Natural killer cell (primary cell): ENCODE results near the gene GTF2F1. TPM values are rescaled to one million over a fixed set of nuclear protein-coding genes. Genes with fewer than 3 reads are reported as not detected.
A peak's percentile ranks its signal among the peaks of the same experiment; 100 is the strongest.

ENCODE experiments used
- ATAC-seq, 3 donors: fragments of 150-1000 bp in 2 of 3; fragments of 200-7000 bp in 1 of 3; cut with Tn5 transposase; 1 replicate in 1 of 3; 2 replicates in 2 of 3; pipeline ENCODE4 v1.10.0; 2021; ENCODE audit warnings: mild to moderate bottlenecking in 2 of 3, moderate library complexity in 2 of 3
- DNase-seq, 2 donors: peaks; one replicate each; pipeline versions ENCODE4 v3.0.0 to v3.0.0-alpha.2; 2013 to 2021; ENCODE audit warnings: mixed read lengths in 1 of 2
- H3K27ac ChIP-seq: one replicate; pipeline ENCODE4 v1.5.1; 2013; ENCODE audit warnings: mild to moderate bottlenecking, low read length
- H3K27me3 ChIP-seq: one replicate; pipeline ENCODE4 v1.6.1; 2013; ENCODE audit warnings: low read length; ENCODE audit not compliant: control insufficient read depth, insufficient read depth
- H3K36me3 ChIP-seq: one replicate; pipeline ENCODE4 v1.6.1; 2013; ENCODE audit warnings: low read length; ENCODE audit not compliant: control insufficient read depth, insufficient read depth
- H3K4me1 ChIP-seq: one replicate; pipeline ENCODE4 v1.6.1; 2013; ENCODE audit warnings: low read length; ENCODE audit not compliant: control insufficient read depth, insufficient read depth
- H3K4me3 ChIP-seq: one replicate; pipeline ENCODE4 v1.5.1; 2013; ENCODE audit warnings: low read length
- H3K9me3 ChIP-seq: one replicate; pipeline ENCODE4 v1.6.1; 2013; ENCODE audit warnings: low read length; ENCODE audit not compliant: control insufficient read depth, insufficient read depth
- H3K27ac Mint-ChIP-seq, 2 donors: one replicate each; pipeline ENCODE4 v1.8.0; 2022; ENCODE audit warnings: mild to moderate bottlenecking in 2 of 2, mixed read lengths in 2 of 2, moderate library complexity in 1 of 2
- H3K27me3 Mint-ChIP-seq, 2 donors: one replicate each; pipeline ENCODE4 v1.8.0; 2022; ENCODE audit warnings: low read depth in 2 of 2, mixed read lengths in 2 of 2
- H3K36me3 Mint-ChIP-seq: one replicate; pipeline ENCODE4 v1.8.0; 2022; ENCODE audit warnings: mixed read lengths
- H3K4me1 Mint-ChIP-seq, 2 donors: one replicate each; pipeline ENCODE4 v1.8.0; 2022; ENCODE audit warnings: mixed read lengths in 2 of 2
- H3K4me3 Mint-ChIP-seq: one replicate; pipeline ENCODE4 v1.8.0; 2022; ENCODE audit warnings: mild to moderate bottlenecking, moderate library complexity, mixed read lengths
- H3K9me3 Mint-ChIP-seq, 2 donors: one replicate each; pipeline ENCODE4 v1.8.0; 2022; ENCODE audit warnings: mixed read lengths in 2 of 2
- WGBS: methylation state at CpG from one replicate; pipeline ENCODE4 v1.1.7; 2013; ENCODE audit warnings: missing lambda C conversion rate; ENCODE audit not compliant: insufficient coverage; 5-methylcytosine and 5-hydroxymethylcytosine counted together
- intact Hi-C: fragments of 100-400 bp; cut with micrococcal nuclease; formaldehyde crosslinking; loops from one replicate; pipeline ENCODE4 v1.14.2; 2022
- total RNA-seq, 4 donors: library from RNA; stranded (reverse); fragments of 120-200 nt in 1 of 4; gene quantifications; one replicate each; pipeline versions ENCODE4 v1.2.3 to v1.2.4, GENCODE V29; 2013 to 2022
- TF ChIP-seq, protein P1 (sequence below): fragments of 200-600 bp; IDR thresholded peaks from one replicate; pipeline ENCODE4 v1.8.0; 2022; ENCODE audit warnings: antibody characterized with exemption

GTF2F1 gene
- total RNA-seq, 3 donors from 2014 or later (not counting 1 experiment from before 2014, with no cell fraction given): 56.6 to 63.9 (median 63.9) TPM

DNA sequence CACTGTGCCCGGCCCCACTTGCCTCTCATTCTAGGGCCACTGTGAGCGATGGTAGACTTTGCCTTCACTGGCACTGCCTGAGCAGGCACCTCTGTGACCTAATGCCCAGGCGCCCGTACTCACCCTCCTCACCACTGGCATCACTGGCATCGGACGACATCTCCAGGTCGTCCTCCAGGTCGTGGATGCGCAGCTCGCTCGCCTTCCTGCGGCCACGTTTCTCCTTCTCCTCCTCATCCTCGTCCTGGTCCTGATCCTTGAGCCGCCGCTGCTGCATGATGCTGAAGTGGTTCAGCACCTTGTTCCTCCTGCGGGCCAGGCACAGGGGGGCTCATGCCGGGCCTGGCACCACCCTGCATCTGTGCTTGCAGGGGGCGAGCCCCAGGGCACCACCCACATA lies 9.8 kb downstream of the GTF2F1 start:
- intact Hi-C loops: no loop called here
- DNase-seq (no peak), ATAC-seq (no peak)
- no peaks in the 10 kb centered on the region for H3K27me3 ChIP-seq
- peaks cover 0 to 1% of the 10 kb centered on the region in 2 donors for H3K4me1 Mint-ChIP-seq
- WGBS: 97% methylated on average over 19 of the region's 19 CpGs
- no peaks in the 10 kb centered on the region for H3K27me3 Mint-ChIP-seq
- no peaks in the 10 kb centered on the region for H3K4me1 ChIP-seq
- no peak overlapping the region for H3K4me3 Mint-ChIP-seq
- H3K27ac ChIP-seq: no peak overlapping the region
- TF ChIP-seq, protein P1, sequence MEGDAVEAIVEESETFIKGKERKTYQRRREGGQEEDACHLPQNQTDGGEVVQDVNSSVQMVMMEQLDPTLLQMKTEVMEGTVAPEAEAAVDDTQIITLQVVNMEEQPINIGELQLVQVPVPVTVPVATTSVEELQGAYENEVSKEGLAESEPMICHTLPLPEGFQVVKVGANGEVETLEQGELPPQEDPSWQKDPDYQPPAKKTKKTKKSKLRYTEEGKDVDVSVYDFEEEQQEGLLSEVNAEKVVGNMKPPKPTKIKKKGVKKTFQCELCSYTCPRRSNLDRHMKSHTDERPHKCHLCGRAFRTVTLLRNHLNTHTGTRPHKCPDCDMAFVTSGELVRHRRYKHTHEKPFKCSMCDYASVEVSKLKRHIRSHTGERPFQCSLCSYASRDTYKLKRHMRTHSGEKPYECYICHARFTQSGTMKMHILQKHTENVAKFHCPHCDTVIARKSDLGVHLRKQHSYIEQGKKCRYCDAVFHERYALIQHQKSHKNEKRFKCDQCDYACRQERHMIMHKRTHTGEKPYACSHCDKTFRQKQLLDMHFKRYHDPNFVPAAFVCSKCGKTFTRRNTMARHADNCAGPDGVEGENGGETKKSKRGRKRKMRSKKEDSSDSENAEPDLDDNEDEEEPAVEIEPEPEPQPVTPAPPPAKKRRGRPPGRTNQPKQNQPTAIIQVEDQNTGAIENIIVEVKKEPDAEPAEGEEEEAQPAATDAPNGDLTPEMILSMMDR: no peak
- no peaks in the 10 kb centered on the region for H3K9me3 ChIP-seq
- no peak overlapping the region for H3K27ac Mint-ChIP-seq
- H3K9me3 Mint-ChIP-seq: no peaks in the 10 kb centered on the region
- peaks cover 57% of the 10 kb centered on the region for H3K36me3 ChIP-seq
- no peak overlapping the region for H3K4me3 ChIP-seq
- H3K36me3 Mint-ChIP-seq: no peaks in the 10 kb centered on the region

DNA sequence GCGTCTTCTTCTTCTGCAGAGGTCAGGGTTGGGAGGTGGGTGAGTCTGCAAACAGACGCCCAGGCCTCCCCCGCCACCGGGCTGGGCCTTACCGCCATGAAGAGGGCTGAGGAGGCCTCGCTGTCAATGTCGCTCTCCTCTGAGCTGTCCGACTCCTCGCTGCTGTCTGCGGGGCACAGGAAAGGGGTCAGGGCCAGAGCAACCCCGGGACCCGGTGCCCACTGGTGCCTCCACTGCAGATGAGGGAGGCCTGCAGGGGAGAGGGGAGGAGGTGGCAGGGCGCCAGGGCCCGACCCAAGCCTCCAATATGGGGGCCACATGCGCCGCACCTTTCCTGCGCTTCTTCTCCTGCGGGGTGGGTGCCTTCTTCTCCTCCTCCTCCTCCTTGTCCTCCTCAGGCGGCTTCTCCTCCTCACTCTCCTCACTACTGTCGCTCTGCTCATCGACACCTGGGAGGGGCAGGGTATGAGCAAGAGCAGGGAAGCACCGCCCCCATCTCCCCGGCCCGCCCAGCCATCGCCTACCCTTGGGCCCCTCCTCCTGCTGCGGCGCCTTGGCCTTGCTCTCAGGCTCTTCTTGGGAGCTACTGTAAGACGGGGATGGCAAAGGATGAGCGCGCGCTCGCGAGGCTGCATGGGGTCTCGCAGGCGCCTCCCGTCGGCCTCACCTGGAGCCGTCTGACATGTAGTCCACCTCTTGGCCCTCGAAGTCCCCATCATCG lies 11.8 kb downstream of the GTF2F1 start:
- intact Hi-C loops: no loop called here
- no peak for ATAC-seq
- WGBS: 97% methylated on average over 38 of the region's 40 CpGs
- Histone ChIP-seq H3K9me3 (no peaks in the 10 kb centered on the region), H3K36me3 (peaks cover 43% of the 10 kb centered on the region), H3K27ac (no peak overlapping the region), H3K4me3 (no peak overlapping the region), H3K27me3 (no peaks in the 10 kb centered on the region), H3K4me1 (no peaks in the 10 kb centered on the region)
- no peaks in the 10 kb centered on the region for H3K36me3 Mint-ChIP-seq
- H3K27me3 Mint-ChIP-seq: no peaks in the 10 kb centered on the region
- no peak for DNase-seq
- no peak overlapping the region for H3K4me3 Mint-ChIP-seq
- TF ChIP-seq, protein P1: no peak
- H3K4me1 Mint-ChIP-seq: no peaks in the 10 kb centered on the region
- H3K9me3 Mint-ChIP-seq: no peaks in the 10 kb centered on the region
- H3K27ac Mint-ChIP-seq: peak overlapping the region in 1 of 2 donors; percentile 18

DNA sequence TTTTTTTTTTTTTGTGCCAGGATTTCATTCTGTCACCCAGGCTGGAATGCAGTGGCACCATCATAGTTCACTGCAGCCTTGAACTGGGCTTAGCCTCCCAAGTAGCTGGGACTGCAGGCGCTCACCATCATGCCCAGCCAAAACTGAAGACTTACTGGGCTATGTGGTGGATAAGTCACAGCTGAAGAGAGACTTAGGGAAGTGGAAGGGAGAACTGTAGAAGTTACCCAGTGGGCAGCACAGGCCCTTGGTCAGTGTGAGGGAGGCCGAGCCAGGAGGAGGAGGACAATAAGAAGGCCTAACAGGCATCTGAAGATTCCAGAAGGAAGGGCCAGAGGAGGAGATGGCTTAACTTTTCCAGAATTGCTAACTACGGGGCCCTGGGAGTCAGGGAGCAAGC lies 13.2 kb downstream of the GTF2F1 start:
- no peaks in the 10 kb centered on the region for H3K9me3 ChIP-seq
- no peak overlapping the region for H3K27ac ChIP-seq
- Mint-ChIP-seq H3K4me1 (no peaks in the 10 kb centered on the region), H3K9me3 (no peaks in the 10 kb centered on the region), H3K36me3 (no peaks in the 10 kb centered on the region), H3K27ac (no peak overlapping the region), H3K4me3 (no peak overlapping the region), H3K27me3 (no peaks in the 10 kb centered on the region)
- no peaks in the 10 kb centered on the region for H3K27me3 ChIP-seq
- DNase-seq (no peak), ATAC-seq (no peak)
- WGBS: 100% methylated on average over 3 of the region's 3 CpGs
- TF ChIP-seq, protein P1: no peak
- H3K36me3 ChIP-seq: peaks cover 36% of the 10 kb centered on the region
- no peaks in the 10 kb centered on the region for H3K4me1 ChIP-seq
- intact Hi-C loops: no loop called here
- H3K4me3 ChIP-seq: no peak overlapping the region

DNA sequence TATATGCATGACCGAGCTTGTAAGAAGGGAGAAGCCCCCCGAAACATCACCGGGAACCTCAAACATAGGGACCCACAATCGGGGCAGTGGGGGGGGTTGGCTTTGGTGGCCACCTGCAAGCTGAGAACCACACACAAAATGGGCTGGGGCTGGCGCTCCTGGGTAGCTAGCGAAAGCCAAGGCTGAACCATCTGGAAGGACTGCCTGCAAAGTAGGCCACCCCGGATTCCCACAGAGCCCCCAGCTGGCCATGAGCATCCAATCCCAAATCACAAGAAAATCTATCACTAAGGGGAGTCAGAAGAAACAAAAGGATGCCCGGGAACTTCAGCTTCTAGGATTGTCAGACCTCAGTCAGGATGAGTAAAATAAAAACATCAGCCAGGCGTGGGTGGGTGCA lies 14.5 kb downstream of the GTF2F1 start:
- no peak for DNase-seq
- TF ChIP-seq, protein P1: no peak
- no peak overlapping the region for H3K4me3 Mint-ChIP-seq
- Histone ChIP-seq H3K9me3 (no peaks in the 10 kb centered on the region), H3K4me1 (peaks cover 7% of the 10 kb centered on the region), H3K27ac (no peak overlapping the region), H3K4me3 (no peak overlapping the region), H3K36me3 (peaks cover 36% of the 10 kb centered on the region), H3K27me3 (no peaks in the 10 kb centered on the region)
- ATAC-seq: no peak
- H3K36me3 Mint-ChIP-seq: no peaks in the 10 kb centered on the region
- intact Hi-C loops: no loop called here
- H3K9me3 Mint-ChIP-seq: no peaks in the 10 kb centered on the region
- H3K27ac Mint-ChIP-seq: no peak overlapping the region
- 93% methylated on average over 9 of the region's 9 CpGs for WGBS
- peaks cover 0 to 5% of the 10 kb centered on the region in 2 donors for H3K4me1 Mint-ChIP-seq
- no peaks in the 10 kb centered on the region for H3K27me3 Mint-ChIP-seq
